GM18868 (cell line): ENCODE data around the gene CNPY3.

Experiments
- ATAC-seq: cut with Tn5 transposase; IDR thresholded peaks from one replicate; pipeline ENCODE4 v1.9.1; 2021; ENCODE audit warnings: mild to moderate bottlenecking, moderate library complexity; ENCODE audit not compliant: unreplicated experiment

CNPY3 gene

GRCh38 chr6:42958125-42958524 lies 28.8 kb downstream of the CNPY3 start:
- ATAC-seq, result no peak

DNA sequence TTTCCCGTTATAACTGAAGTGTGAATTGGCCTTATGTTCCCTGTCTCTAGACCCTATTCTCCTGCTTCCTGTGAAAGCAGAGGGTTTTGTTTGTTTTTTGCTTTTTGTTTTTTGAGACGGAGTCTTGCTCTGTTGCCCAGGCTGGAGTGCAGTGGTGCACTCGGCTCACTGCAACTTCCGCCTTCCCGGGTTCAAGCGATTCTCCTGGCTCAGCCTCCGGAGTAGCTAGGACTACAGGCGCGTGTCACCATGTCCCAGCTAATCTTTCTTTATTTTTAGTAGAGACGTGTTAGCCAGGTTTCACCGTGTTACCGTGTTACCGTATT lies 30.6 kb downstream of the CNPY3 start:
- no peak for ATAC-seq

DNA sequence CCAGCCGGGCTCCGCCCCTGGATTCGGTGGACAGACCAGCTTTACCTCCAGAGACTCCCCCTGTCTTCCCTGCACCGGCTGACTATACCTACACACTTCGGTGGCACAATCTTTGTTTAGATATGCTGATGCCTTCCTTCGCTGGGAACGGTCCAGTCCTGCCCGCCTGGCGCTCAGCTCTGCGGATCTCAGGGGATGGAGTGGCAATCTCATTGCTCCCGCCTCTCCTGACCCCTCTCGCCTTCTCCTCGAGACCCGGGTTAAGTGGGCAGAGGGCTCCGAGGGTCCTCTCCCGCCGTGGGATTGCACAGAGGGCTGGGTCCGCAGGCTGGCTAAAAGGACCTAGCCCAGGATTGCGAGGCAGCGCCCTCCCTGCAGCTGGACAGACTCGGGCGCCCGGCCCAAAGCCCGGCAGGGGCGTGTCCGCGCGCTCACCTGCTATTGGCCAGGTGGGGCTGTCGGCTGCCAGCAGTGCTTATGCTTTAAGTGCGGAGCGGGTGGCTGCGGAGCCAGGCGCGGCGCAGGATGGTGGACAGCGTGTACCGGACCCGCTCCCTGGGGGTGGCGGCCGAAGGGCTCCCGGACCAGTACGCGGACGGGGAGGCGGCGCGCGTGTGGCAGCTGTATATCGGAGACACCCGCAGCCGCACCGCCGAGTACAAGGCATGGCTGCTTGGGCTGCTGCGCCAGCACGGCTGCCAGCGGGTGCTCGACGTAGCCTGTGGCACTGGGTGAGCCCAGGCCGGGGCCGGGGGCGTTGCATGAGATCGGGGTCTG lies 31.2 kb downstream of the CNPY3 start, which contains the start of gene GNMT:
GNMT (plus strand) TSS at position 512 of the 777 bp plus-strand sequence; CDS start at position 526, 14 bp downstream.
- ATAC-seq, result no peak

DNA sequence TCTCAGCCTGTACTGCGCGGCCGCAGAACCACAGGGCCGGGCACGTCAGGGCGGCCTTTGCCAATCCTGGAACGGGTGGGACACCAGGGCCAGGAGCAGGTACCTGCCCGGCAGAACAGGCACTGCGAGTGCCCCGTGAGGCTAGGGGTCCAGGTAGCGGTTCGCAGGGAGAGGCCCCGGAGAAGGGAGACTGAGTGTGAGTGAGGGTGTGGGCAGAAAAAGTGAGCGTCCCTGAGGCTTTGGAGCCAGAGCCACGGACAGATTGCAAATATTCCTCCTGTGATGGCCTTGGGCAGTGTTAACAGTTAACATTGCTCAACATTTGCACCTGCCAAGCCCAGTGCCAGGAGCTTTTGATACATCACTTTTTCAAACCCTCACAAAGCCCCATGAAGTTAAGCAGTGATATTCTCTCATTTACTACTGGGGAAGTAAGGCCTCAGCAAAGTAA lies 31.8 kb downstream of the CNPY3 start:
- ATAC-seq, result no peak

- no peak for ATAC-seq
Observed at GRCh38 chr6:42962096-42962495, 32.8 kb downstream of the CNPY3 start.

- no peak for ATAC-seq
Observed at GRCh38 chr6:42962502-42963178, 33.4 kb downstream of the CNPY3 start.

- no peak for ATAC-seq
Observed at GRCh38 chr6:42963179-42963854, 34.0 kb downstream of the CNPY3 start.

DNA sequence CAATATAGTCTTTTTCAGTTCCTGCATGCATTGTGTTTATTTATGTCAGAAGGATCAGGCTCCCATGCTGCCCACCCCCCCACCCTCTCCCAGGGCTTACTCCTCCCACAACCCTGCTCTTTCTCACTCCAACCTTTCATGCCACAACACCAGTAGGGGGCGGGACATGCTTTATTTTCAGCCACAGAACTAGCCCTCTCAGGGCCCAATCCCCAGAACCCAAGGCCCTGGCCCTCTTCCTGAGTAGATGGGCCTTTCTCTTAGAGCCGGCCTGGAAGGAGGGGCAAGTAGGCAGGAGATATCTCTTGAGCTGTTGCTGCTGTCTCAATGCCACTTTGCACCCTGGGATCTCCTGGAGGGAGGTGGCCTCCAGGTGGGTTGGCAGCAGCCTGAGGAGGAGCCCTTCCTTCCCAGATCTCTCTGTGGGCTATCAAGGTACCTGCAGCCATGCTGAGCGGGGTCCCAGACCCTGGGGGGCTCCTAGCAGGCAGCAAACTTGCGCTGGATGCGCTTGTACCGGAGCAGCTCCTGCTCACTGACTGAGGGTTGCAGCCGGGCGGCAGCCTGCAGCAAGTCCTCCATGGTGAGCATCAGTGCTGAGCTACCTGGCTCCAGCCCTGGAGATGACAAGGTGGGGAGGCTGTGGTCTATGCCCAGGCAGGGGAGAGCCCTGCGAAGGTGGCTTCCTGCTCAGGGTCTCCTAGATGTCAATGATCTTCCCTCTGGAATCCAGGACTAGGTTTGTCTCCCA lies 34.8 kb downstream of the CNPY3 start:
- ATAC-seq, result no peak

DNA sequence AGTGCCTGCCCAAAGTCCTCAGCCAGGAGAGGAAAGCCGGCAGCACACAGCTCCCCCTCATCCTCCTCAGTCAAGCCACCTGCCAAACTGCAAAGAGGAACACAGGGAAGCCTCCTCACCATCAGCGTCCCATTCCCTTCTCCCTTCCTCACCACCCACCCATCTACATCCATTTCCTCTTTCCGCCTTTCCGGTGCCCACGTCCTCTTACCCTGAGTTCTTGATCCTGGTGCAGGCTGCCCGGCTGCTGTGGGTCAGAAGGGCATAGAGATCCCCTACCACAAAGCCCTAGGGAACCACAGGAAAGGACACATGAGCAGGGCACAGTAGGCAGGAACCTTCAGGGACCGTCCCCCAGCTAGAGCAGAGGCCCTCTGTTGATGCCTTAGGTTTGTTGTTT lies 37.3 kb downstream of the CNPY3 start:
- no peak for ATAC-seq

- ATAC-seq, result no peak
Observed at GRCh38 chr6:42967228-42967627, 37.9 kb downstream of the CNPY3 start.

GRCh38 chr6:42968126-42968701 lies 38.9 kb downstream of the CNPY3 start:
- ATAC-seq, result no peak

DNA sequence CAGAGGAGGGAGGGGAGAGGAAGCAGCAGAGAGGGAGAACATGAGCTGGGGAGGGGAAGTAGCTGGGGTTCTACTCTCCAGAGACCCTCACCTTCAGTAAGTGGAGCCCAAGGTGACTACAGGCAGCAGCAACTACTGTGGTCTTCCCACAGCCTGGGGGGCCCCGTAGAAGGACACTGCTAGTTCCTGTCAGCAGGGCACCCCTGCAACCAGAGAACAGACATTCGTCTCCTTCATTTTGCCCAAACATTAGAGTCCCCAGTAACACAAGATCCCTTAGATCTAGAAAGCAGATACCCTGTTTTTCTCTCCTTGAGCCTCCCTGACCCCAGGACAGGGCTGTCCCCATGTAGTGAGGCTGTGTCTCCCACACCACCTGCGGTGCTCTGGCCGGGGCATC lies 39.5 kb downstream of the CNPY3 start:
- ATAC-seq, result no peak

DNA sequence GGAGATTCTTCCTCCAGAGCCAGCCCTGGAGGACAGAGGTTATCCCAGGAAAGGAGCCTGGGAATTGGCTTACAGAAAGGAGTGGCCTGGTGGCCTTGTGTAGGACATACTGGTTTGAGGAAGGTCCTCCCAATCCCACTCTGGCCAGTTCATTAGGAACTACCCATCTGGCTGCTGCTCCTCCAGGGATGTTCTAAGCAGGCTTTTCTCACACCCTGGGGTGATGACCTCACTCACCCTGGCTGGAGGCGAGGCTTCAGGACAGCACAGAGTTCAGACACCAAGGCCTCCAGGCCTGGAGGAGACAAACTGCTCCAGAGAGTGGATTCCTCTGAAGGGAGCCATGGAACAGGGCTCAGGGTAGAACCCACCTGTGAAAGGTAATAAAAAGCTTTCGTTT lies 40.2 kb downstream of the CNPY3 start:
- ATAC-seq, result no peak

DNA sequence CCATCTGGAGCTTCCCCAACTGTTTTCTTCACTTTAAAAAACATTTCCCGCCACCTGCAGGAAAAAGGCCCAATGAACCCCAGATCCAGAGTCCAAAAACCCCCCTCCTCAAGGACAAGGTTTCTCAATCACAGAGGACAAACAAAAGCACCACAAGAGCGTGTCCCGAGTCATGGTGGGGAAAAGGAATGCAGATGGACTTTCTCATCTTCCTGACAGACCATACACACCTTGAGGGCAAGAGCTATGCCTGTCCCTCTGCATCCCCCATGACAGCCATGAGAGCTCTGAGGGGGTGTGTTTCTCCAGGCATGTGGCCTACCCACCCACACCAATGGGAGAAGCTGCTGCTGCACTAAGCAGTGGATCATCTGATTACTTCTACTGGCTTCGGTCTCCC lies 40.7 kb downstream of the CNPY3 start:
- ATAC-seq, result no peak

GRCh38 chr6:42970871-42971612 lies 41.8 kb downstream of the CNPY3 start:
- ATAC-seq, result no peak

DNA sequence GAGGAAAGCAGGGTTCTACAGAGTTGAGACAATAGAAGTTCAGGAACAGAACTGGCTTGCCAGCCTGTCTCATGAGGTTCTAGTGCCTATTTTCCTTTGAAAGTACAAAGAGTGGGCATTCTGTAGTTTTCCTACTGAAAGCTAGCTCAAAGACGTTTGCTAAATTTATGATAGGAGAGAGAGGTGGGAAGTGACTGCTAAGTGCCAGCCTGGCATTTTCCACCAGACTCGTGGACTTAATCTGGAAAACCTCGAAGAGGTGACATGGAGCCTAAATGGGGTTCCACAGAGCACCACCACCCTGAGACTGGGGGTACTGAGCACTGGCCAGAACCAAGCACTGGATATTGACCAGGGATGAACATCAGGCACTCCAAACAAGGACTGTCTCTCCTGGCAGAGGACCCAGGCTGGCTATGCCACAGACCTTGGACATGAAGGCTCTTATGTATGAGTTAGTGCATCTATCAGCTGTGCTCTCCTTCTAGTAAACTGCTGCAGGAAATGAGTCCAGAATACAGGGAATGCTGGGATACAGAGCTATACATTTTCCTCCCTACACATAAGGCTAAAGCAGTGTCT lies 42.6 kb downstream of the CNPY3 start:
- no peak for ATAC-seq

- no peak for ATAC-seq
Observed at GRCh38 chr6:42973926-42974325, 44.6 kb downstream of the CNPY3 start.

GRCh38 chr6:42974919-42975505 lies 45.7 kb downstream of the CNPY3 start:
- ATAC-seq, result no peak

GRCh38 chr6:42978487-42978838 lies 49.2 kb downstream of the CNPY3 start:
- peak; percentile 14 for ATAC-seq
